ENCODE measurements around the gene CBR3.
"Not testable (repeated sequence)": the region's sequence is repeated elsewhere in the genome, so short reads cannot be mapped to it uniquely, and the experiment has no call there.

The CBR3 gene

GRCh38 chr21:36134803-36135390 is at the start of gene CBR3:
Gene CBR3, plus strand, starts transcription at chr21:36135079. Its CDS starts 114 bp downstream, at chr21:36135193.
- peak; percentile 30 for DNase-seq

- no peak for DNase-seq
These were observed 47.3 kb upstream of the CBR3 start for GRCh38 chr21:36087362-36088138.

GRCh38 chr21:36089946-36090345 is 44.9 kb upstream of the CBR3 start:
- DNase-seq: no peak

GRCh38 chr21:36092681-36093080 is 42.2 kb upstream of the CBR3 start:
- DNase-seq: no peak

GRCh38 chr21:36093512-36093911 is 41.4 kb upstream of the CBR3 start:
- DNase-seq: no peak

GRCh38 chr21:36096398-36097290 is 38.2 kb upstream of the CBR3 start:
- DNase-seq: no peak

DNA sequence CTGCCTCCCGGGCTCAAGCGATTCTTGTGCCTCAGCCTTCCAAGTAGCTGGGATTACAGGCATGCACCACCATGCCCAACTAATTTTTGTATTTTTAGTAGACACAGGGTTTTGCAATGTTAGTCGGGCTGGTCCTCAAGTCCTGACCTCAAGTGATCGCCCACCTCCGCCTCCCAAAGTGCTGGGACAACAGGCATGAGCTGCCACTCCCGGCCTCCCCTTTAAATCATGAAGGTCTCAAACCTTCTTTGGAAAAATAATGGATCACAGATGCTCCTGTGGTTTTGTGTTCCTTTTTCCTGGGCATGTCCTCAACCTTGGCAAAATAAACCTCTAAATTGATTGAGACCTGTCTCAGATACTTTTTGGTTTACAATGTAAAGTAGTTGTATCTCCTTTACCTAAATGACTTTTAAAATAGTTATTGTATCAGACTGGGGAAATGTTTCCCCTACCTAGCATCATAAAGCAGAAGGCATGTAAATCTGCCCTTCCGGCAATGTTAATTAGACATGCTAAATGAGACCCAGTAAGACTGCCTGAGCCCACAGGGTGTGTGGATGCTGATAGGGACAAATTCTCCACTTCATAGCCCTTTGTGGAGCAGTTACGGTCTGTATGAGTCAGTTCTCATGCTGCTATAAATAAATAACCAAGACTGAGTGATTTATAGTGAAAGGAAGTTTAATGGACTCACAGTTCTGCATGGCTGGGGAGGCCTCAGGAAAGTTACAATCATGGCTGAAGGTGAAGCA is 37.3 kb upstream of the CBR3 start:
- no peak for DNase-seq

DNA sequence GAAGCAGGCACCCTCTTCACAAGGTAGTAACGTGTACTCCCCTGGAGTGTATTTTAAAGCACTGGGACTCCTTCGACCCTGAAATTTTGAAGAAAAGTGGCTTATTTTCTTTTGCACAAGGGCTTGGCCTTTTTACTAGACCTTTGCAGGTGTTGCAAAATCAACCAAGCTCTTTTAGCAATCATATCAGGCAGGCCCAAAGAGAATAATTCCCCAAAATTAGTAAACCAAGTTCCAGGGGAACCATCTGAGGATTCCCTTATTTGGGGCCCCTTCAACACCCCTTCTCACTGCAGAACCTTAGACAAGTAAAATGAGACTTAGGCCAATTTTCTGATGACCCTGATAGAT is 36.7 kb upstream of the CBR3 start:
- no peak for DNase-seq

DNA sequence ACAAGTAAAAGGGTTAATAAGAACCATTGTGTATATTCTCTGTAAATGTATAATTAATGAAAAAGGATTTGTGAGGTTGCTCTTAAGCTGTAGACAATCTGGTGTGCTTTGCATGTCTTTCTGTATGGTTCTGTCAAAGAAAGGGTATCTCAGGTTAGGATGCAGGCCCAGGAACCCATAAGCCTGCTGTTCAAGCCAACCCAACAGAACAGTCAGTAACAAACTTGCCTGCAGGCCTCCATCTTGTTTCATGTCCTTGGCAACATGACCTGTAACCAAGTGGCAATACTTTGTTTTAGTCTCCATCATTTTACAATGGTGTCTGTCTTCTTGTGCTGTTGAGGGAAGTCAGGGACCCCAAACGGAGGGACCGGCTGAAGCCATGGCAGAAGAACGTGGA is 35.9 kb upstream of the CBR3 start:
- no peak for DNase-seq

GRCh38 chr21:36099695-36100211 is 35.1 kb upstream of the CBR3 start:
- DNase-seq: not testable (repeated sequence)

DNA sequence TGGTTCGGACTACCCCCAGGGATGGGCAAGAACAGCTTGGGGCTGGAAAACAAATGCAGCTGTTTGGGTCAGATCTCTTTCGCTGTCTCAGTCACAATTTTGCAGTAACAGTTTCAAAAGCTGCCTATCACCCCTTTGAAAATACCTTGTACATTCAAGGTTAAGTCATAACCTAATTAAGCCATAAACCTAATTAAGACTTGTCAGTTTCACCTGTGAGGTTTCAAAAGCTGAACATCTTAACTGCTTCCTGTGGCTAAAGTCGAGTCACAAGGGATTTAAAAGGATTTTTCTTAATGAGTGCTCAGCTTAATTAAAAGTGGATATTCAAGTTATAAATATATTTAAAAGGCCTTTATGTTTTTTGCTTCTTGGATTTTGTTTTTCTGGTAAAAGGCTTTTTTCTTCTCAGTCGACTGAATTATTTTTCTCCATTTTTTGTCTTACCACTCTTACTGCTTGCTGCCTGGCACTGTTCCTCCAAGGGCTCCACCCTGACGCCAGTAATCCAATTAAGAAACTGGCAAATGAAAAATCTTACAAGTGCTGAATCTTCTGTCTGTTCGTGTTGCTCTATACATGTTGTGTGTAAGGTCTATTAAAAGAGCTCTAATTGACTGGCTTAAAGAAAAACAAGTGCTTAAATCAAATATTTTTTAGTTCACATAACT is 33.8 kb upstream of the CBR3 start:
- DNase-seq: no peak

DNA sequence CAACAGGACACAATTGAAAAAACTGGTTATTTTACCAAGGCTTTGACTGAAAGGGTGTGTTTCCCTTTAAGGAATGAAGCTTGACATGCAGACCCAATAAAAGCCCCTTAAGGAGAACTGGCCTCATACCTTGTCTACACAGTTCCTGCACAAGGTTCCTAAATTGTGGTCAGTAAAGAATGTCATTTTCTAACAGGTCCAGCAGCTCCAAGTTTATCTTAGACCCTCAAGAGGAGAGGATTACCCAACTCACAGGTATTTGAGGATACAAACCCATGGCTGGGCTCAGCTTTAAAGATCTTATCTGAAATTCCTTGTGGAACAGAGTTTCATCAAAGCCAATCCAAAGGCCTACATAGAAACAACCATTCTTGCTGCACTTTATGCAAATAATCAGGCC is 31.4 kb upstream of the CBR3 start:
- no peak for DNase-seq

DNA sequence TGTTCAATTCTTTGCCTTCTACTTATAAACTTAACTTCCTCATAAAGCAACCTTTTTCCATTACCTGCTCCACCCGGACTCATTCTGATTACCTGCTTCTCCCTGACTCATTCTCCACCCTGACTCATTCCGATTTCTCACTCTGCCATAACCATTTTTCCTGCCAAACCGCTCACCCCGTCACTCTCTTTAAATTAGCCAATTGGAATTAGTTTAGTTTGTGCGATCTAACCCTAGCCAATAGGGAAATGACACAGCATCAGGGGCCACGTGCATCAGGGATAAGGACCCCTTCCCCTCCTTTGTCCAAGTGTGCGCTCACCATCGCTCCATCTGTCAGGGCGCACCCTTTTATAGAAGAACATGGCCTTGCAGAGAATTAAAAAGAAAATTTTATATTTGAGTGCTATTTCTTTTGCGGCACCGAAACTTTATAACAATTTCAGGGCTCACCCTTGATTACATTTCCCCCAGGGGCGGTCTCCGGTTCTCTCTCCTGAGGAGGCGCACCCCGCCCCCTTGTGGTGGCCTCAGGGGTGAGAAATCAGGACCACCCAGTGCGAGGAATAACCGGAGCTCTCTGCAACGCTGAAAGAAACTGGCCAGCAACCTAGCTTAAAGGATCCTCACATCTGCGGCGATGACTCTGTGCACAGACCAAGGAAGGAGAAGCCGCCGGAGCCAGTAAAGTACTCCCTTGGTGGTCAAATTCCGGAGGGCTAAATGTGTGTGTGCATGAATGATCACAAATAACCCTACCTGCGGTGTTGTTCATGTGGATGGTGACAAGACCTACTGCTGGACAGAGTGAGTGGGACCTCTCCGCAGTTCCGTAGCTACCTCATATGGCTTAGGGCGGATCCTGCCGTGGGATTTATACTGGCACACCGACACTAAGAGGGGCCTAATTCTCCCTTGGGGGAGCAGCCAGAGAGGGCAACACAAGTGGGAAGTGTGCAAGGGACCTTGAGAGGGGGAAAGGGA is 30.3 kb upstream of the CBR3 start:
- no peak for DNase-seq

DNA sequence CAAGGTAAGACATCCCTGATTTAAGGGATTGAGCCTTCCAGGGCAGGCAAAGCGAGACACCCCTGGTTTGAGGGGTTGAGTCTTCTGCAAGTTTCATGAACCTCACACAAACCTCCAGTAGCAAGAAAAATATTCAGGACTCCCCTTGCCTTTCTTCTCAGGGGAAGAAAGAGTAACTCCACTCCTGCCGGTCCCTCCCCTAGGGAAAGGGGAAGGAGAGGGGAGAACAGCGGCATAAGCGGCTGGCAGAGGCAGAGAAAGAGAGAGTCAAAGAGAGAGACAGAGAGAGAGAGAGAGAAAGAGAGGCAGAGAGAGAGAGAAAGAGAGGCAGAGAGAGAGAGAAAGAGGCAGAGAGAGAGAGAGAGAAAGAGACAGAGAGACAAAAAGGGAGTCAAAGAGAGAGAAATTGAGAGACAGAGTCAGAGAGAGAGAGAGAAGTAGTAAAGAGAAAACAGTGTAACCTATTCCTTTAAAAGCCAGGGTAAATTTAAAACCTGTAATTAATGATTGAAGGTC is 29.5 kb upstream of the CBR3 start:
- no peak for DNase-seq

DNA sequence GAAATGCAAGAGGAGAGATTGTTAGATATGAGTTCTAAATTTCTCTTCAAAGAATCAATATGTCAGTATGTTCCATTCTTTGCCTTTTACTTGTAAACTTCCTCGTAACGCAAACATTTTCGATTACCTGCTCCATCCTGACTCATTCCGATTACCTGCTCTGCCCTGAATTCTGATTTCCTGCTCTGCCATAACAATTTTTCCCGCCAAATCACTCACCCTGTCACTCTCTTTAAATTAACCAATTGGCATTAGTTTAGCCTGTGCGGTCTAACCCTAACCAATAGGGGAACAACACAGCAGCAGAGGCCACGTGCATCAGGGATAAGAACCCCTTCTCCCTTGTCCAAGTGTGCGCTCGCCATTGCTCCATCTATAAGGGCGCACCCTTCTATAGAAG is 25.0 kb upstream of the CBR3 start:
- DNase-seq: no peak

DNA sequence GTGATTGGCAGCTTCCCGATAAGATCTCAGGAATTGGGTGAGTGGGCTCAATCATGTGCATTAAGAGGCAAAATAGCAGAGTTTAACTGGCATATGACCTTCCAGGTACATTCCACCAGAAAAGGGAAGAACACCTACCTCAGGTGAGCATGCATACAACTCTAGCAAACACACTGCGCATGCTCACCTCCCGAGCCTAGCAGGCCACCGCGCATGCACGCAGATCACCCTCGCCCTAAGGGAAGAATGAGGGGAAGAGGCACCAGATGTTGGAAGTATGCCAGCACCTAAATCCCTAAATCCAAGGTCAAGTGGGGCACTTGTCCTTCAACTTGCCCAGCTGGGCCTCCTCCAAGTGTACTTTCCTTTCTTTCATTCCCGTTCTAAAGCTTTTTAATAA is 23.6 kb upstream of the CBR3 start:
- DNase-seq: no peak

DNA sequence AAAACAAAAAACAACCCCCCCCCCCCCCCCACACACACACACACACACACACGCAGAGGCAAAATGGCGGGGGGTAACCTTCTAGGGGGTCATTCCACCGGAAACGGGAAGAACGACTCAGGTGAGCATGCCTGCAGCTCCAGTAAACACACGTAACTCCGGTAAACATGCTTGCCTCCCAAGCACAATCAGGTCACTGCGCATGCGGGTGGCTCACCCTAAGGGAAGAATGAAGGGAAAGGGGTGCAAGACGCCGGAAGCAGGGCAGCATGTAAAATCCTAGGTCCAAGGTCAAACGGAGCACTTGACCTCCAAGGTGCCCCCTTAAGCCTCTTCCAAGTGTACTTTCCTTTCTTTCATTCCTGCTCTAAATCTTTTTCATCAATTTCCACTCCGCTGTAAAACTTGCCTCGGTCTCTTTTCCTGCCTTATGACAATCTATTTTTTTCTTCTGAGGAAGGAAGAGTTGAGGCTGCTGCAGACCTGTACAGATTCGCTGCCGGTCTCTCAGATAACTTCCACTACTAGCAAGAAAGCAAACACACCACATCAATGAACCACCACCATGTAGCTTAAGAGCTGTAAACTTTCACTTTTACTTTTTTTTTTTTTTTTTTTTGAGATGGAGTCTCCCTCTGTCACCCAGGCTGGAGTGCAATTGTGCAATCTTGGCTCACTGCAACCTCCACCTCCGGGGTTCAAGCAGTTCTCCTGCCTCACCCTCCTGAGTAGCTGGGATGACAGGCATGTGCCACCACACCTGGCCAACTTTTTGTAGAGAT is 21.0 kb upstream of the CBR3 start:
- peak; percentile 39 for DNase-seq

DNA sequence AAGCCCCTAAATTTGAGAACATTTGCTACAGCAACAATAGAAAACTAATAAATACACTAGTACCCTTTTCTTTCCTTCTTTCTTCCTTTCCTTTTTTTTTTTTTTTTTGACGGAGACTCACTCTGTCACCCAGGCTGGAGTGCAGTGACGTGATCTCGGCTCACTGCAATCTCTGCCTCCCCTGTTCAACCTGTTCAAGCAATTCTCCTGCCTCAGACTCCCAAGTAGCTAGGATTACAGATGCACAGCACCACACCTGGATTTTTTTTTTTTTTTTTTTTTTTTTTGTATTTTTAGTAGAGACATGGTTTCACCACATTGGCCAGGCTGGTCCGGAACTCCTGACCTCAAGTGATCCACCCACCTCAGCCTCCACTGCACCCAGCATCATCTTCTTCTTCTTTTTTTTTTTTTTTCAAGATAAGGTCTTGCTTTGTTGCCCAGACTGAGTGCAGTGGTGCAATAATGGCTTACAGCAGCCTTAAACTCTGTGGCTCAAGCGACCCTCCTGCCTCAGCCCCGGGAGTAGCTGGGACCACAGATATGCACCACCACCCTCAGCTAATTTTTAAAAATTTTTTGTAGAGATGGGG is 19.6 kb upstream of the CBR3 start:
- DNase-seq: no peak

- no peak for DNase-seq
These were observed 17.6 kb upstream of the CBR3 start for GRCh38 chr21:36117286-36117741.
